A549 (cell line): ENCODE data around the gene ATP1A3. TPM values are rescaled to one million over a fixed set of nuclear protein-coding genes. Genes with fewer than 3 reads are reported as not detected.

Experiments
- ATAC-seq, 2 experiments: fragments of 200-7000 bp in 1 of 2; fragments of >200 bp in 1 of 2; cut with Nextera tagmentation in 1 of 2; cut with Tn5 transposase in 1 of 2; 3 replicates each; pipeline versions ENCODE4 v1.8.0 to v1.9.1; 2018 to 2020; ENCODE audit warnings: mild to moderate bottlenecking in 1 of 2, moderate library complexity in 1 of 2
- CTCF ChIA-PET: fragments of 300-600 bp; sonication (Branson Sonifier 250); formaldehyde crosslinking; extraction: SDS; loops from one replicate; lab custom pipeline; 2021; ENCODE audit warnings: antibody characterized with exemption, inconsistent platforms; lab: Yijun Ruan, JAX
- POLR2A ChIA-PET: fragments of 350-600 bp; formaldehyde crosslinking; extraction: SDS; loops from one replicate; lab custom pipeline; 2021; ENCODE audit warnings: antibody characterized with exemption, inconsistent platforms; lab: Yijun Ruan, JAX
- DNase-seq, 2 experiments: peaks; one replicate each; pipeline versions ENCODE4 v3.0.0 to v3.0.0-alpha.2; 2011 to 2016; ENCODE audit warnings: low read depth in 1 of 2, low spot score in 1 of 2
- FAIRE-seq: peaks from 2 replicates; lab custom pipeline; 2011; peaks lifted over from hg19 to GRCh38; lab: Jason Lieb, UNC
- H3K27ac ChIP-seq, 2 experiments: fragments of >200 bp; sonication (Bioruptor Twin); formaldehyde crosslinking; 3 replicates each; pipeline ENCODE4 v1.5.1; 2016 to 2017
- H3K4me1 ChIP-seq: fragments of >200 bp; sonication (Bioruptor Twin); formaldehyde crosslinking; 3 replicates; pipeline ENCODE4 v1.6.1; 2016
- H3K4me2 ChIP-seq: fragments of >200 bp; sonication (Bioruptor Twin); formaldehyde crosslinking; 3 replicates; pipeline ENCODE4 v1.6.1; 2016
- H3K4me3 ChIP-seq: fragments of >200 bp; sonication (Bioruptor Twin); formaldehyde crosslinking; 3 replicates; pipeline ENCODE4 v1.5.1; 2016
- H3K9me3 ChIP-seq: fragments of >200 bp; sonication (Bioruptor Twin); formaldehyde crosslinking; 3 replicates; pipeline ENCODE4 v1.6.1; 2016
- BCL3 ChIP-seq: fragments of >200 bp; sonication (Bioruptor Twin); formaldehyde crosslinking; IDR thresholded peaks from 3 replicates; pipeline ENCODE4 v1.6.1; 2016
- BHLHE40 ChIP-seq: IDR thresholded peaks from 2 replicates; pipeline ENCODE4 v1.6.1; 2012; ENCODE audit warnings: low read depth, low read length, inconsistent platforms
- CEBPB ChIP-seq, 2 experiments: fragments of >200 bp in 1 of 2; sonication (Bioruptor Twin) in 1 of 2; formaldehyde crosslinking in 1 of 2; IDR thresholded peaks; 2 replicates each; pipeline ENCODE4 v1.6.1; 2012 to 2016
- E2F6 ChIP-seq: IDR thresholded peaks from 2 replicates; pipeline ENCODE4 v1.6.1; 2012; ENCODE audit warnings: low read depth, borderline replicate concordance
- EHMT2 ChIP-seq: fragments of 200-600 bp; sonication (generic); IDR thresholded peaks from 2 replicates; pipeline ENCODE4 v1.6.1; 2016; ENCODE audit warnings: antibody characterized with exemption, low read depth, mild to moderate bottlenecking, moderate library complexity
- ELK1 ChIP-seq: fragments of 150-350 bp; IDR thresholded peaks from 2 replicates; pipeline ENCODE4 v1.6.1; 2014; ENCODE audit warnings: low read depth, mild to moderate bottlenecking, low read length
- FOSB ChIP-seq: fragments of 250-450 bp; sonication (Bioruptor Pico); IDR thresholded peaks from 2 replicates; pipeline ENCODE4 v1.5.0; 2020; ENCODE audit warnings: mild to moderate bottlenecking, moderate library complexity
- HES2 ChIP-seq: fragments of >200 bp; sonication (Bioruptor Twin); formaldehyde crosslinking; IDR thresholded peaks from 2 replicates; pipeline ENCODE4 v1.6.1; 2016
- MAFK ChIP-seq: fragments of 450-650 bp; IDR thresholded peaks from 2 replicates; pipeline ENCODE4 v1.6.1; 2014; ENCODE audit not compliant: partially characterized antibody
- MAZ ChIP-seq: fragments of 150-350 bp; IDR thresholded peaks from 2 replicates; pipeline ENCODE4 v1.6.1; 2014; ENCODE audit warnings: antibody characterized with exemption, low read depth, low read length, borderline replicate concordance
- MYC ChIP-seq: IDR thresholded peaks from 2 replicates; pipeline ENCODE4 v1.6.1; 2012; ENCODE audit warnings: mild to moderate bottlenecking, inconsistent platforms, low read length, improper control_type of control experiment, borderline replicate concordance
- NPAS2 ChIP-seq: fragments of 250-450 bp; sonication (Bioruptor Pico); IDR thresholded peaks from 2 replicates; pipeline ENCODE4 v1.8.0; 2022; ENCODE audit warnings: mild to moderate bottlenecking, moderate library complexity, borderline replicate concordance
- PHF8 ChIP-seq: fragments of 200-600 bp; sonication (generic); IDR thresholded peaks from 2 replicates; pipeline ENCODE4 v1.6.1; 2016; ENCODE audit warnings: low read depth, mild to moderate bottlenecking, antibody characterized with exemption, moderate library complexity, borderline replicate concordance
- RAD21 ChIP-seq, 2 experiments: fragments of >200 bp in 1 of 2; sonication (Bioruptor Twin) in 1 of 2; formaldehyde crosslinking in 1 of 2; IDR thresholded peaks in 1 of 2; conservative IDR thresholded peaks in 1 of 2; 2 replicates in 1 of 2; 3 replicates in 1 of 2; pipeline ENCODE4 v1.6.1; 2012 to 2018; ENCODE audit warnings: inconsistent platforms in 1 of 2
- REST ChIP-seq: fragments of 200-600 bp; sonication (generic); IDR thresholded peaks from 2 replicates; pipeline ENCODE4 v1.6.1; 2016; ENCODE audit warnings: antibody characterized with exemption, mild to moderate bottlenecking, moderate library complexity
- RFX5 ChIP-seq: fragments of 450-650 bp; IDR thresholded peaks from 2 replicates; pipeline ENCODE4 v1.7.1; 2014; ENCODE audit warnings: antibody characterized with exemption, mild to moderate bottlenecking, moderate library complexity
- RNF2 ChIP-seq: fragments of 200-600 bp; sonication (generic); IDR thresholded peaks from 2 replicates; pipeline ENCODE4 v1.6.1; 2016; ENCODE audit warnings: low read depth, mild to moderate bottlenecking, antibody characterized with exemption, moderate library complexity, borderline replicate concordance
- USF2 ChIP-seq: fragments of 450-650 bp; IDR thresholded peaks from 2 replicates; pipeline ENCODE4 v1.6.1; 2014; ENCODE audit warnings: antibody characterized with exemption
- WGBS: methylation state at CpG from one replicate; pipeline ENCODE4 v1.1.6; 2017; ENCODE audit errors: missing lambda C conversion rate; 5-methylcytosine and 5-hydroxymethylcytosine counted together
- polyA plus RNA-seq, 4 experiments: library from polyadenylated mRNA; depleted of rRNA in 3 of 4; stranded (reverse); fragments of >200 nt; fragmentation: RNase III in 1 of 4; extraction: RNeasy Plus Mini Kit Qiagen cat#74134 plus additional on column Dnase treatment in 1 of 4; gene quantifications; 2 replicates in 3 of 4; 3 replicates in 1 of 4; pipeline ENCODE4 v1.2.3, GENCODE V29; 2011 to 2017

ATP1A3 gene
- polyA plus RNA-seq, 2 of the 4 experiments (the other 2 are of a cell fraction): 0.67 to 3.7 TPM

GRCh38 chr19:41968751-41969595, 25.1 kb downstream of the ATP1A3 start:
- ChIA-PET POLR2A (no interaction called here), CTCF (interaction anchor here (0.8 to 1.4 kb wide), 5 partner anchors 10 to 66 kb away, joined by 3 to 4 read pairs (median 3); partner anchors contain the start of gene RABAC1)
- no peak for TF ChIP-seq RNF2
- no peak for TF ChIP-seq HES2
- TF ChIP-seq BHLHE40: no peak
- TF ChIP-seq BCL3: no peak
- TF ChIP-seq RFX5: no peak
- no peak for TF ChIP-seq NPAS2 (CRISPR knock-in tag)
- TF ChIP-seq MYC: no peak
- TF ChIP-seq USF2: no peak
- no peak for TF ChIP-seq E2F6
- TF ChIP-seq EHMT2: no peak
- no peak for TF ChIP-seq CEBPB (IDR thresholded peaks at IDR 0.05)
- no peak for TF ChIP-seq ELK1
- no peak for TF ChIP-seq FOSB (CRISPR knock-in tag)
- no peak for TF ChIP-seq REST
- no peak for TF ChIP-seq MAZ
- no peak for TF ChIP-seq PHF8
- no peak for TF ChIP-seq MAFK
- no peak for TF ChIP-seq RAD21 (conservative IDR thresholded peaks at IDR 0.05 in 1 of 2, IDR thresholded peaks at IDR 0.05 in 1 of 2)
- no peaks in the 10 kb centered on the region for H3K4me1 ChIP-seq
- WGBS: 64% methylated on average over 28 of the region's 28 CpGs
- no peak overlapping the region for H3K27ac ChIP-seq
- H3K9me3 ChIP-seq: no peaks in the 10 kb centered on the region
- DNase-seq (no peak), FAIRE-seq (no peak), ATAC-seq (0 out of 6 replicates have a peak, but pooled peaks of 1 of the 2 experiments have one; percentile 3)
- no peak overlapping the region for H3K4me3 ChIP-seq
- H3K4me2 ChIP-seq: no peak overlapping the region
